GM23338 (cell line): ENCODE data around the gene MEGF8. TPM values are rescaled to one million over a fixed set of nuclear protein-coding genes. Genes with fewer than 3 reads are reported as not detected.
A peak's percentile ranks its signal among the peaks of the same experiment; 100 is the strongest.

Source experiments
- ATAC-seq: fragments of 200-7000 bp; cut with Tn5 transposase; 3 replicates; pipeline ENCODE4 v1.9.1; 2020
- DNase-seq: peaks from one replicate; pipeline ENCODE4 v3.0.0-alpha.2; 2015; ENCODE audit warnings: low spot score
- H2AFZ ChIP-seq: fragments of 200-600 bp; sonication (generic); 2 replicates; pipeline ENCODE4 v1.8.0; 2016; ENCODE audit warnings: antibody characterized with exemption, mild to moderate bottlenecking, moderate library complexity
- H3F3A ChIP-seq: fragments of 200-600 bp; sonication (generic); replicated peaks from 2 replicates; pipeline ENCODE4 v1.8.0; 2017; ENCODE audit warnings: antibody characterized with exemption, mixed run types, low read depth
- H3K27ac ChIP-seq: fragments of 200-600 bp; sonication (generic); 2 replicates; pipeline ENCODE4 v1.6.1; 2016; ENCODE audit warnings: low read depth
- H3K27me3 ChIP-seq: fragments of 200-600 bp; sonication (generic); 2 replicates; pipeline ENCODE4 v1.8.0; 2016; ENCODE audit warnings: mild to moderate bottlenecking, mixed run types, moderate library complexity; ENCODE audit not compliant: insufficient read depth
- H3K36me3 ChIP-seq: fragments of 200-600 bp; sonication (generic); 2 replicates; pipeline ENCODE4 v1.8.0; 2016; ENCODE audit warnings: mild to moderate bottlenecking; ENCODE audit not compliant: insufficient read depth
- H3K4me1 ChIP-seq: fragments of 200-600 bp; sonication (generic); 2 replicates; pipeline ENCODE4 v1.8.0; 2016; ENCODE audit warnings: mild to moderate bottlenecking, moderate library complexity; ENCODE audit not compliant: insufficient read depth
- H3K4me2 ChIP-seq: fragments of 200-600 bp; sonication (generic); 2 replicates; pipeline ENCODE4 v1.7.1; 2017; ENCODE audit warnings: mixed run types
- H3K4me3 ChIP-seq: fragments of 200-600 bp; sonication (generic); 2 replicates; pipeline ENCODE4 v1.6.1; 2016; ENCODE audit warnings: mixed run types
- H3K79me2 ChIP-seq: fragments of 200-600 bp; sonication (generic); replicated peaks from 2 replicates; pipeline ENCODE4 v1.8.0; 2017; ENCODE audit warnings: mild to moderate bottlenecking; ENCODE audit not compliant: insufficient read depth
- H3K9me2 ChIP-seq: fragments of 200-600 bp; sonication (generic); 2 replicates; pipeline ENCODE4 v1.8.0; 2017; ENCODE audit not compliant: insufficient read depth
- H4K20me1 ChIP-seq: fragments of 200-600 bp; sonication (generic); replicated peaks from 2 replicates; pipeline ENCODE4 v1.8.0; 2017; ENCODE audit warnings: mild to moderate bottlenecking; ENCODE audit not compliant: insufficient read depth
- H3K27ac Mint-ChIP-seq: 2 replicates; pipeline ENCODE4 v1.8.0; 2020; ENCODE audit warnings: inconsistent platforms, mild to moderate bottlenecking, moderate library complexity, mixed read lengths
- H3K27me3 Mint-ChIP-seq: 3 replicates; pipeline ENCODE4 v1.8.0; 2022; ENCODE audit warnings: low read depth, mild to moderate bottlenecking, moderate library complexity, mixed read lengths, inconsistent platforms; ENCODE audit not compliant: insufficient read depth, poor library complexity
- H3K36me3 Mint-ChIP-seq: 3 replicates; pipeline ENCODE4 v1.8.0; 2021; ENCODE audit warnings: low read depth, mild to moderate bottlenecking, inconsistent platforms, moderate library complexity, mixed read lengths
- H3K4me1 Mint-ChIP-seq: 3 replicates; pipeline ENCODE4 v1.8.0; 2020; ENCODE audit warnings: mild to moderate bottlenecking, inconsistent platforms, mixed read lengths
- H3K4me3 Mint-ChIP-seq: 3 replicates; pipeline ENCODE4 v1.8.0; 2021; ENCODE audit warnings: moderate library complexity, mild to moderate bottlenecking, inconsistent platforms, mixed read lengths
- H3K9me3 Mint-ChIP-seq: 3 replicates; pipeline ENCODE4 v1.8.0; 2020; ENCODE audit warnings: moderate library complexity, mild to moderate bottlenecking, inconsistent platforms, mixed read lengths
- CREB1 ChIP-seq: fragments of 250-450 bp; sonication (Bioruptor Pico); IDR thresholded peaks from 2 replicates; pipeline ENCODE4 v1.5.0; 2020; ENCODE audit warnings: low read depth, mild to moderate bottlenecking, moderate library complexity
- CTCF ChIP-seq, 2 experiments: fragments of 200-600 bp in 1 of 2; sonication (generic) in 1 of 2; conservative IDR thresholded peaks; 2 replicates each; pipeline versions ENCODE4 v1.5.1 to v1.6.1; 2016 to 2017; ENCODE audit warnings: antibody characterized with exemption in 2 of 2, low read depth in 2 of 2, mild to moderate bottlenecking in 2 of 2, moderate library complexity in 1 of 2
- ETS1 ChIP-seq: IDR thresholded peaks from 2 replicates; pipeline ENCODE4 v1.6.1; 2016; ENCODE audit warnings: antibody characterized with exemption
- EZH2 ChIP-seq: fragments of 200-600 bp; sonication (generic); IDR thresholded peaks from one replicate; pipeline ENCODE4 v1.8.0; 2017; ENCODE audit warnings: antibody characterized with exemption, mild to moderate bottlenecking, low read depth; ENCODE audit not compliant: unreplicated experiment
- EZH2phosphoT487 ChIP-seq: fragments of 200-600 bp; sonication (generic); IDR thresholded peaks from one replicate; pipeline ENCODE4 v1.8.1; 2018; ENCODE audit warnings: antibody characterized with exemption; ENCODE audit not compliant: unreplicated experiment
- JUNB ChIP-seq: IDR thresholded peaks from one replicate; pipeline ENCODE4 v1.6.1; 2016; ENCODE audit warnings: antibody characterized with exemption; ENCODE audit not compliant: unreplicated experiment
- NANOG ChIP-seq: IDR thresholded peaks from 2 replicates; pipeline ENCODE4 v1.6.1; 2016; ENCODE audit warnings: antibody characterized with exemption, borderline replicate concordance
- POLR2AphosphoS5 ChIP-seq: IDR thresholded peaks from 2 replicates; pipeline ENCODE4 v1.6.1; 2016; ENCODE audit warnings: antibody characterized with exemption, low read depth
- REST ChIP-seq: IDR thresholded peaks from one replicate; pipeline ENCODE4 v1.6.1; 2018; ENCODE audit warnings: antibody characterized with exemption; ENCODE audit not compliant: unreplicated experiment
- STAT1 ChIP-seq: IDR thresholded peaks from one replicate; pipeline ENCODE4 v1.6.1; 2016; ENCODE audit warnings: antibody characterized with exemption; ENCODE audit not compliant: unreplicated experiment
- ZNF114 ChIP-seq: fragments of 250-450 bp; sonication (Bioruptor Pico); IDR thresholded peaks from 2 replicates; pipeline ENCODE4 v1.5.0; 2020; ENCODE audit warnings: mild to moderate bottlenecking, moderate library complexity
- ZNF331 ChIP-seq: fragments of 250-450 bp; sonication (Bioruptor Pico); IDR thresholded peaks from 2 replicates; pipeline ENCODE4 v1.5.0; 2020; ENCODE audit warnings: low read depth, mild to moderate bottlenecking, moderate library complexity
- ZNF462 ChIP-seq: fragments of 250-450 bp; sonication (Bioruptor Pico); IDR thresholded peaks from 2 replicates; pipeline ENCODE4 v1.5.0; 2020; ENCODE audit warnings: mild to moderate bottlenecking, moderate library complexity
- polyA plus RNA-seq: library from polyadenylated mRNA; unstranded; fragments of >200 nt; fragmentation: Nextera tagmentation; extraction: Ambion mirVana; gene quantifications from 2 replicates; pipeline ENCODE4 v1.2.1, GENCODE V29; 2016
- total RNA-seq: library from RNA; depleted of rRNA; stranded (reverse); fragments of >200 nt; shearing (Covaris generic); gene quantifications from 2 replicates; pipeline ENCODE4 v1.2.3, GENCODE V29; 2014

Gene MEGF8
- total and polyA plus RNA-seq, 2 experiments from 2014 or later, result 6.2 to 40.5 TPM

GRCh38 chr19:42369433-42370067 is 44.1 kb downstream of the MEGF8 start:
- peak overlapping the region; percentile 52; the same call in 1 of the 2 replicates for H3K27ac Mint-ChIP-seq
- Histone ChIP-seq H3K4me2 (0 out of 2 replicates have a peak overlapping the region, but pooled peaks have one; percentile 55), H3F3A (0 out of 2 replicates have a peak, but pooled peaks cover 12% of the 10 kb centered on the region)

More at GRCh38 chr19:42369433-42370067, 44.1 kb downstream of the MEGF8 start:
- H3K9me3 Mint-ChIP-seq, result peaks cover 10% of the 10 kb centered on the region
- TF ChIP-seq CTCF (conservative IDR thresholded peaks at IDR 0.05; ENCODE audit: low read depth in 2 of 2) (no peak), STAT1 (no peak), POLR2AphosphoS5 (no peak; the same call in 1 of the 2 replicates), ZNF331 (no peak), CREB1 (CRISPR knock-in tag) (no peak), ETS1 (no peak), NANOG (no peak), EZH2 (no peak), ZNF114 (CRISPR knock-in tag) (no peak), ZNF462 (CRISPR knock-in tag) (no peak), REST (no peak), EZH2phosphoT487 (no peak), JUNB (no peak)
- H3K36me3 Mint-ChIP-seq, result peaks cover 41% of the 10 kb centered on the region
- Histone ChIP-seq H3K27me3 (no peaks in the 10 kb centered on the region), H3K27ac (no peak overlapping the region), H3K4me1 (peaks cover 32% of the 10 kb centered on the region), H3K9me2 (no peaks in the 10 kb centered on the region), H4K20me1 (no peaks in the 10 kb centered on the region), H3K36me3 (no peaks in the 10 kb centered on the region), H2AFZ (no peak overlapping the region), H3K4me3 (0 out of 2 replicates have a peak overlapping the region, but pooled peaks have one; percentile 31), H3K79me2 (no peaks in the 10 kb centered on the region)
- no peak for DNase-seq
- peaks cover 19% of the 10 kb centered on the region for H3K27me3 Mint-ChIP-seq
- peak; percentile 24; the same call in 2 of the 3 replicates for ATAC-seq
- H3K4me1 Mint-ChIP-seq, result peaks cover 52% of the 10 kb centered on the region
- H3K4me3 Mint-ChIP-seq, result peak overlapping the region; percentile 33; the same call in 1 of the 3 replicates
